Right cardiac atrium (tissue), 5 donors: ENCODE data around the gene IRS2. TPM values are rescaled to one million over a fixed set of nuclear protein-coding genes. Genes with fewer than 3 reads are reported as not detected.
"Not testable (repeated sequence)": the region's sequence is repeated elsewhere in the genome, so short reads cannot be mapped to it uniquely, and the experiment has no call there.

ENCODE experiments used
- ATAC-seq, 2 donors: fragments of 200-7000 bp; cut with Tn5 transposase; one replicate each; pipeline versions ENCODE4 v1.8.0 to v1.9.1; 2020; ENCODE audit warnings: moderate library complexity in 2 of 2, mild to moderate bottlenecking in 1 of 2
- DNase-seq, 3 donors: peaks; one replicate each; pipeline ENCODE4 v3.0.0-alpha.2; 2020
- H3K27ac ChIP-seq: one replicate; pipeline ENCODE4 v1.5.1; 2013; ENCODE audit warnings: mild to moderate bottlenecking, low read length, control low read depth, moderate library complexity
- H3K27me3 ChIP-seq: one replicate; pipeline ENCODE4 v1.6.1; 2013; ENCODE audit not compliant: control insufficient read depth, insufficient read depth
- H3K4me1 ChIP-seq: one replicate; pipeline ENCODE4 v1.6.1; 2013; ENCODE audit warnings: low read length; ENCODE audit not compliant: control insufficient read depth, insufficient read depth
- H3K4me3 ChIP-seq: one replicate; pipeline ENCODE4 v1.5.1; 2013; ENCODE audit warnings: low read length, control low read depth
- H3K9me3 ChIP-seq: one replicate; pipeline ENCODE4 v1.6.1; 2013; ENCODE audit warnings: low read length; ENCODE audit not compliant: control insufficient read depth
- WGBS: extraction: QIAGEN DNeasy Blood & Tissue Kit; methylation state at CpG from one replicate; pipeline ENCODE4 v1.1.7; 2013; 5-methylcytosine and 5-hydroxymethylcytosine counted together
- intact Hi-C, 4 donors: fragments of 100-400 bp; cut with DNase I; formaldehyde crosslinking; loops; one replicate each; pipeline versions ENCODE4 v1.11.0 to v1.14.0; 2022 to 2023
- polyA plus RNA-seq: library from polyadenylated mRNA; stranded (reverse); fragments of 200-250 nt; gene quantifications from one replicate; pipeline ENCODE4 v1.2.3, GENCODE V29; 2013
- total RNA-seq, 4 donors: library from RNA; stranded (reverse); fragmentation: NEBNext Ultra II Directional; extraction: Animal tissue kit (Norgen Biotek cat#: 25700); gene quantifications; one replicate each; pipeline ENCODE4 v1.2.1, GENCODE V29; 2021
- donor health status: healthy with polysubstance abuse.
- donor health status: DM: no; HTN: yes; CAD: no.
- donor health status: DM: no; HTN: no; CAD: no.
- donor health status: DM: no; HTN: yes; CAD: no; lungs with severe emphysema.
- donor health status: DM: yes; HTN: yes; CAD: no.

Gene IRS2
- total and polyA plus RNA-seq, 5 donors: 7.4 to 28.4 (median 14.6) TPM

DNA sequence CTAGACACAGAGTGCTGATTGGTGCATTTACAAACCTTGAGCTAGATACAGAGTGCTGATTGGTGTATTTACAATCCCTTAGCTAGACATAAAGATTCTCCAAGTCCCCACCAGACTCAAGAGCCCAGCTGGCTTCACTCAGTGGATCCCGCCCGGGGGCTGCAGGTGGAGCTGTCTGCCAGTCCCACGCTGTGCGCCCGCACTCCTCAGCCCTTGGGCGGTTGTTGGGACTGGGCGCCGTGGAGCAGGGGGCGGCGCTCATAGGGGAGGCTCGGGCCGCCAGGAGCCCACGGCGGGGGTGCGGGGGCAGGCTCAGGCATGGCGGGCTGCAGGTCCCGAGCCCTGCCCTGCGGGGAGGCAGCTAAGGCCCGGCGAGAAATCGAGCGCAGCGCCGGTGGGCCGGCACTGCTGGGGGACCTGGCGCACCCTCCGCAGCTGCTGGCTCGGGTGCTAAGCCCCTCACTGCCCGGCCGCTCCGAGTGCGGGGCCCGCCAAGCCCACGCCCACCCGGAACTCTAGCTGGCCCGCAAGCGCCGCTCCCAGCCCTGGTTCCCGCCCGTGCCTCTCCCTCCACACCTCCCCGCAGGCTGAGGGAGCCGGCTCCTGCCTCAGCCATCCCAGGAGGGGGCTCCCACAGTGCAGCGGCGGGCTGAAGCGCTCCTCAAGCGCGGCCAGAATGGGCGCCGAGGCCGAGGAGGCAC lies 53.8 kb downstream of the IRS2 start:
- intact Hi-C loops, H3K27ac ChIP-seq, ATAC-seq, H3K4me1 ChIP-seq, H3K27me3 ChIP-seq, H3K9me3 ChIP-seq, H3K4me3 ChIP-seq, DNase-seq: not testable (repeated sequence)
- 97% methylated on average over 50 of the region's 50 CpGs for WGBS

DNA sequence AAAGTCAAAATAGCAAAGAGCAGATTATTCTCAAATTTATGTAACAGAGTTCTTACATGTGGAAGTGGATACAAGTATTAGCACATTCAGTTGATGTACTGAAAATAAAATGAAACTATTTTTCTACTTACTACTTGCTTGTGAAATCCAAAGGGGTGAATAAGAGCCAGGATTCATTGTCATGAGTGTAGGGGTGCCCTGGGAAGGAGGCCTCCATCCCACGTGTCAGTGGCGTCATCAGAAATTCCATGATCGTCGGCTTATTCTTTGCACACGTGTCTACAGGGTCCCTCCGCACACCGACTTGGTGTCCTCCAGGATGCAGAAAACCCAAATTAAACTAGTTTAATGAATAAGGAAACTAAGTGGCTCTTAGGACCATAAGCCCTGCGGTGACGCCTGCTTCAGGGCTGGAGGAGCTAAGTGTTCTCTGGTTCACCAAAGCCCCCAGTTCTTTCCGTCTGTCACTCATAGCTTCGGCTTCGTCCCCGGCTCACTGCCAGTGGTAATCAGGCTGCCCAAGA lies 55.5 kb downstream of the IRS2 start:
- Histone ChIP-seq H3K27me3 (no peaks in the 10 kb centered on the region), H3K9me3 (no peaks in the 10 kb centered on the region), H3K4me3 (no peak overlapping the region), H3K4me1 (no peaks in the 10 kb centered on the region), H3K27ac (no peak overlapping the region)
- ATAC-seq (no peak), DNase-seq (no peak)
- WGBS: 82% methylated on average over 13 of the region's 13 CpGs
- intact Hi-C loops: no loop called here

DNA sequence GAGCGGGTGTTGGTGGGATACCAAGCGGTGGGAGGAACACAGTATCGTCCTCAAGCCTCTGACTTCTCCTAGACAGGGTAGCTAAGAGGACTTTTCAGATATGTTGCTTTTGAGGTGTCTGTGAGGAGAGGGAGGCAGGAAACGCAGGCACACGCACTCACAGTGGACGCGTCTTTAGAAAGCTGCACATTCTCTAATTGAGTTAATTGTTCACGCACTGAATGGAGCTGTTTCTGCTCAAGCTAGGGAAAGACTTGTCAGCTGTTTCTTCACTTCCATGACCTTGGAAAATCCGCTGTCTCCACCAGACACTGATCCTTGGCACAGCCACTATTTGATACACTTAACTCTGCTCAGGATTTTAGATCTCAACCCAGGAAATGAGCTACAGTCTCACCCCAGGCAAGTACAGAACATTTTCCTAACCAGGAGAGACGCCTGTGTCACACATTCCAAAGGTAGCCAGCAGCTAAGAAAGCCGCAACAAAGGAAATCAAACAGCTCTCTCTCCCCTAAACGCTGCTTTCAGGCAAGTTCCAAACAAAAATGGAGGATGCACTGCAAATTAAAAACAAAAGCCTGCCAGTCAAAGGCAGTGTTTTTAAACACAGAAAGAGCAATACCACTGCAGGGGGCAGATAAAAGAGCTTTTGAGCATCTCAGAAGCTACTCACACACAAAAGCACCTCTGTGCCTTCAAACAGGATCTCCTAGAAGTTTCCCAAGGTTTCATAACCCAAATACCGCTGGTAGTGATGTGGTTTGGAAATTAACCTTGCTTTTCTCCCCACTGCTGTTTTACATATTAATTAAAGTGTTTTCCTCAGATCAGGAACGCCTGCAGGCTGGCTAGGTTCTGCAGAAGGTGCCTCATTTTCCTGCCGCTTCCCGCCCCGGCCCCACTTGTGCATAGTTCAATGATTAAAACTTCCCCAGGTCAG lies 57.3 kb downstream of the IRS2 start:
- DNase-seq (no peak), ATAC-seq (peak in 1 of 2 donors; percentile 77)
- no peaks in the 10 kb centered on the region for H3K27me3 ChIP-seq
- intact Hi-C loops: no loop called here
- no peaks in the 10 kb centered on the region for H3K9me3 ChIP-seq
- 58% methylated on average over 17 of the region's 17 CpGs for WGBS
- H3K4me1 ChIP-seq: no peaks in the 10 kb centered on the region
- no peak overlapping the region for H3K27ac ChIP-seq
- H3K4me3 ChIP-seq: no peak overlapping the region

DNA sequence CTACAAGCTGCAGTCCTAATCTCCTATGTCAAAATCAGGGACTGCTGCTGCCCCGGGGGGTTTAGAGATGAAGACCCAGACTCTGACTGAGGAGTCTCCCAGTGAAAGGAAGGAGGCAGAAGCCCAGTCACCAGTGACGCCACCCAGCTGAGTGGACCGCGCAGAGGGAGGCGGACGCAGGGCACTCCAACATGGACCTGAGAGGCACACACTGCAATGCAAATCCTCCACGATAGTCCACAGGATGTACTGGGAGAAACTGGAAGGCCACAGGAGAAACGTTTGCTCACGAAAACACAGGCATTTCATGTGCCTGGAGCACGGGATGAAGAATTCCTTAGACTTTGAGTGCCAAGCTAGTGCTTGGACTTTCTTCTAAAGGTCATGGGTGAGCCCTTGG lies 58.3 kb downstream of the IRS2 start:
- no peaks in the 10 kb centered on the region for H3K4me1 ChIP-seq
- H3K27ac ChIP-seq: no peak overlapping the region
- H3K4me3 ChIP-seq: no peak overlapping the region
- no peaks in the 10 kb centered on the region for H3K27me3 ChIP-seq
- DNase-seq (no peak), ATAC-seq (no peak)
- intact Hi-C loops: no loop called here
- 72% methylated on average over 10 of the region's 10 CpGs for WGBS
- no peaks in the 10 kb centered on the region for H3K9me3 ChIP-seq

DNA sequence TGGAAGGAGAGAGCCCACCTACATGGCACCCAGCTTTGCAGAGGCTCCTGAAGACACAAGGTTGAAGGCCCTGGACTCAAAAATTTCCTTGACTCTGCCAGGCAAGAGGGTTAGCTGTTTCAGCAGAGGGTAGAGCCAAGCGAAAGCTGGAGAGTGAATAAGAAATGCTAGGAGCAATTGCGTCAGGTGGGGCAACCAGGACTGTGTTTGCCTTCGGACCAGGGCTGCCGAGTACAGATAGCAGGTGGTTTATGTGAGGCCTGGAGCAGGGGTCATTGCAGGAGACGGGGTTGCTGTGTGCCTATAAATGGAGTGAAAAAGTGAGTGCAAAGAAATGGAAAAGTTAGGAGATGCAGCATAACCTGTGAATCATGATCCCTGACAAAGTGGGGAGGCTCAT lies 59.1 kb downstream of the IRS2 start:
- 93% methylated on average over 5 of the region's 5 CpGs for WGBS
- intact Hi-C loops: no loop called here
- Histone ChIP-seq H3K27me3 (no peaks in the 10 kb centered on the region), H3K4me1 (no peaks in the 10 kb centered on the region), H3K27ac (no peak overlapping the region), H3K9me3 (no peaks in the 10 kb centered on the region), H3K4me3 (no peak overlapping the region)
- DNase-seq (no peak), ATAC-seq (no peak)

DNA sequence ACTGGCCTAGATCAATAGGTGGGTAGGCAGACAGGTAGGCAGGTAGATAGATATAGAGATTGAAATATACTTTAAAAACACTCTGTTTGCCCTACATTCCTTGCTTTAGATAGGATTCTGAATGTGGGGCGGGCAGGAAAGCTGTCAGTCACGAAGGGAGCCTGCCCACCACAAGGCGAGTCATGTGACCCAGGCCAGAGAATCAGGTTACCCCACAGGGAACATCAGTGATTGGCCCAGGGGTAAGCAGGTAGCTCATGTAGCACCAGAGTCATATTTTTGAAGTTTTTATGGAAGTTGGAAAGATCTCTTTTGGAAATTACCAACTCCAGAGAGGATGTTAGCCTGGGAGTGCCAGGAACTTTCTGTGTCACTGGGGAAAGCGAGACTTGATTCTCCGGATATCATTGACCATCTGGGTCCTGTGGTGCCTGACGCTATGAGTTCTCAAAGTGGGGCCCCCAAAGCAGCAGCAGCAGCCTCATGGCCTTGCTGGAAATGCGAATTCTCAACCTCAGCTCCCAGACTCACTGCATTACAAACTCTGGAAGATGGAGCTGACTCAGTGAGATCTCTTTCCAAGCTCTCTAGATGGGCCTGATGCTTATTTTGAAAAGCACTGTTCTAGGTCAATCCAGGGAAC lies 60.3 kb downstream of the IRS2 start:
- ATAC-seq (no peak), DNase-seq (no peak)
- no peak overlapping the region for H3K27ac ChIP-seq
- no peaks in the 10 kb centered on the region for H3K27me3 ChIP-seq
- no peaks in the 10 kb centered on the region for H3K9me3 ChIP-seq
- no peaks in the 10 kb centered on the region for H3K4me1 ChIP-seq
- H3K4me3 ChIP-seq: no peak overlapping the region
- WGBS: 90% methylated on average over 7 of the region's 7 CpGs
- intact Hi-C loops: no loop called here

DNA sequence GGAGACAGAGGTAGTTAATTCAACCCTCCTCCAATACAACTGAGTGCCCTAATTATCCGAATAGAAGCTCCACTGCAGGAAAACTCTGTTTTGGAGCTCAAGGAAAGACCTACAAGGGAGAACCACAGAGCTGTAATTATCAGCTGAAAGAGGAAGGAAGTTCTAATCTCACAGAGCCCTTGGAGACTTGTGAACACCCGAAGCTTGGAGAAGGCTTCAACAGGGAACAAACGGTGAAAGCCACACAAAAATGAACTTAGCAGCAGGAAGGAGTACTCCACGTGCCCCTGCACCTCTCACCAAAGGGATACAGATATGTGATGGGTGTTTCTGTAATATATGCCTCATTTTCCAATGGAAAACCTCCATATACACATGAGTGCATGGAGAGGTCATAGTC lies 61.1 kb downstream of the IRS2 start:
- DNase-seq (no peak), ATAC-seq (peak in 1 of 2 donors; percentile 72)
- 30% methylated on average over 4 of the region's 4 CpGs for WGBS
- Histone ChIP-seq H3K9me3 (no peaks in the 10 kb centered on the region), H3K4me1 (no peaks in the 10 kb centered on the region), H3K27ac (no peak overlapping the region), H3K27me3 (no peaks in the 10 kb centered on the region), H3K4me3 (no peak overlapping the region)
- intact Hi-C loops: no loop called here

DNA sequence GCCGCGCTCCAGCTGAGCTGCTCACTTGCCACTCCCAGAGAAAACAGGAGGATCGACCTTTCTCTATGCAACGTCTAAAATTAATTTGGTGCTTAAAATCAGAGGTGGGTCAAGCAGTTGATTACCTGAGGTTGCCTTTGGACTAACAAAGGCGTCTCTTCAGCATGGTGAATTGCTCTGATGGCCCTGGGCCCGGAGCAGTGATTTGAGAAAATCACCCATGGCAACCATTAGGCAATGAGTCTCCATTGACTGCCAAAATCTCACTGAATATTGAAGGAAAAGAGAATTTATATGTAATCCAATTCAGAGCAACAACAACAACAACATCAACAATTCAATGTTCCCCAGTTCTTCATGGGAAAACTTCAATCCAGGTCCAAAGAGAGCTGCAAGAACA lies 61.8 kb downstream of the IRS2 start:
- Histone ChIP-seq H3K4me3 (no peak overlapping the region), H3K27ac (no peak overlapping the region), H3K27me3 (no peaks in the 10 kb centered on the region), H3K9me3 (no peaks in the 10 kb centered on the region), H3K4me1 (no peaks in the 10 kb centered on the region)
- intact Hi-C loops: no loop called here
- DNase-seq (no peak), ATAC-seq (no peak)
- WGBS: 88% methylated on average over 6 of the region's 6 CpGs

GRCh38 chr13:109723046-109723445 lies 63.3 kb downstream of the IRS2 start:
- no peak for DNase-seq
- Histone ChIP-seq H3K27ac (no peak overlapping the region), H3K4me1 (no peaks in the 10 kb centered on the region), H3K27me3 (no peaks in the 10 kb centered on the region), H3K4me3 (no peak overlapping the region), H3K9me3 (no peaks in the 10 kb centered on the region)
- no peak for ATAC-seq
- intact Hi-C loops: no loop called here
- 74% methylated on average over 3 of the region's 3 CpGs for WGBS

- H3K27me3 ChIP-seq: no peaks in the 10 kb centered on the region
- 76% methylated on average over 6 of the region's 6 CpGs for WGBS
- ATAC-seq (no peak), DNase-seq (no peak)
- H3K4me1 ChIP-seq: no peaks in the 10 kb centered on the region
- intact Hi-C loops: no loop called here
- H3K27ac ChIP-seq: no peak overlapping the region
- H3K4me3 ChIP-seq: no peak overlapping the region
- no peaks in the 10 kb centered on the region for H3K9me3 ChIP-seq
Measured at GRCh38 chr13:109722068-109722467, 64.3 kb downstream of the IRS2 start.

DNA sequence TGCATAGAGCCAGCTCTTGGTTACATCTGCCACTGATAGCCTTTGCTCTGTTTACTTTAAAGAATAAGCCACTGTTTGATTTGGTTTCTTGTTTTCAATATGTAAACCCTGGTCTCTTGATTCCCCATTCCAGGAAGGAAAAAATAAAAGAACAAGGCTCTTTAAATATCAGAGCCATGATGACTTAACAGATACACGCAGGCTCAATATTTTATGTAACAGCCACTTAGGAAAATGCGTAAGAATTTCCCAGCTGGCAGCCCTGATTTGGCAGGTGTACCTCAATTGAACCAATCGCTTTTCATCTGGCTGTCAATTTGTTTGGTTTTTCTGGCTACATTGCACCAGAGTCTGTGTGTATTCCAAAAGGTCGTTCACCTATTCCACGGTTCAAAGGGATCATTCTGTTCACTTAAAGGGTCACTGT lies 65.6 kb downstream of the IRS2 start:
- Histone ChIP-seq H3K9me3 (no peaks in the 10 kb centered on the region), H3K27ac (no peak overlapping the region), H3K27me3 (no peaks in the 10 kb centered on the region), H3K4me1 (no peaks in the 10 kb centered on the region), H3K4me3 (no peak overlapping the region)
- ATAC-seq (no peak), DNase-seq (no peak)
- intact Hi-C loops: no loop called here
- 81% methylated on average over 5 of the region's 5 CpGs for WGBS
